GM18861 (cell line): Measurements from ENCODE around the gene PDE10A.

Source experiments
- ATAC-seq: cut with Tn5 transposase; IDR thresholded peaks from one replicate; pipeline ENCODE4 v1.9.1; 2021; ENCODE audit not compliant: unreplicated experiment

The PDE10A gene

DNA sequence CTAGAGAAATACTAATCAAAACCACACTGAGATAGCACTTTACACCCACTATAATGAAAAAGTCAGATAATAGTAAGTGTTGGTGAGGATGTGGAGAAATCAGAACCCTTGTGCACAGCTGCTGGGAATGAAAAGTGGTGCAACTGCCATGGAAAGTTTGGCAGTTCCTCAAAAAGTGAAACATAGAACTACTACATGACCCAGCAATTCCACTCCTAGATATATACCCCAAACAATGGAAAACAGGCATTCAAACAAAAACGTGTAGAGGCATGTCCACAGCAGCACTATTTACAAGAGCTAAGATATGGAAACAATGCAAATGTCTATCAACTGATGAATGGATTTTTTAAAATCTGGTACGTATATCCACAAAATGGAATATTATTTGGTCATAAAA, 236.1 kb downstream of the PDE10A start:
- ATAC-seq: no peak

- no peak for ATAC-seq
Measured at GRCh38 chr6:165422192-165422591, 240.8 kb downstream of the PDE10A start.

DNA sequence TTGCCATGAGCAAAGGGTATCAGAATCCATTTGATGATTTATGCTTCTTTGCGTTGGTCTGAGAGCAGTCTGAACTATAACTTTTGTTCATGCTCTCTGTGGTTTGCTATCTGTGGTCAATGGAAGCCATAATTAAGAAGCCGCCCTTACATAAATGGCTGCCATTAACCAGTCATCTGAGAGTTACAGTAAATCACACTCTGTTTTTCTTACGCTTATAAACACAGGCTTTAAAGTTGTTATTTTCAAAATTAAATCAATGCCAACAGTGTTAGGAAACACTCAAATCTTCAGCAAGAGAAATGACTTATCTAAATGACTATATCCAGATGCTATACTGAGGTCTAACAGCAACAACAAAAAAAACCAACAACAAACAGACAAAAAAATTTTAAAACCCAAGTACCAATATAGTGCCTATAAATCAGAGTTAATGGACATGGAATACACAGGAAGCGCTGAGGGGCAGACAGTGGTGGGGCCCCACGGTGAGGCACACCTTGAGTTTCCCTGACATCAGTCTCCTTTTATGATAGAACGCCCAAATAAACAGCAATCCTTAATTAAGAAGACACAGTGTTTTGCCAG, 245.7 kb downstream of the PDE10A start:
- no peak for ATAC-seq

DNA sequence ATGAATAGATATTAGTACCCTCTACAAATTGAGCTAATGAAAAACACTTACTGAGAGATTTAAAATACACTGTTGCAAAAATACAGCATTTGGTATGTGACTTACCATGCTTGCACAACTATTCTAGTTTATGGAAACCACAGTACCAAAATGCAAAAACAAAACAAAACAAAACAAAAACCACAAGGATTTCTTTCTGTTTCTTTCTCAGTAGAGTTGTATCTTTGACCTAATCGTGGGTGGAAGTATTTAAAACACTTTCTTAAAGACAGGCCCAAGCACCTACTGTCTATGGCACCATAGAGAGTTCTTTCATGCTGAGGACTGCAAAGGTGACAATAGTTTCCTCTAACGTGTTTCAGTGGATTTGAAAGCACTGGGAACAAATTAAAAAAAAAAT, 258.3 kb downstream of the PDE10A start:
- ATAC-seq: no peak

DNA sequence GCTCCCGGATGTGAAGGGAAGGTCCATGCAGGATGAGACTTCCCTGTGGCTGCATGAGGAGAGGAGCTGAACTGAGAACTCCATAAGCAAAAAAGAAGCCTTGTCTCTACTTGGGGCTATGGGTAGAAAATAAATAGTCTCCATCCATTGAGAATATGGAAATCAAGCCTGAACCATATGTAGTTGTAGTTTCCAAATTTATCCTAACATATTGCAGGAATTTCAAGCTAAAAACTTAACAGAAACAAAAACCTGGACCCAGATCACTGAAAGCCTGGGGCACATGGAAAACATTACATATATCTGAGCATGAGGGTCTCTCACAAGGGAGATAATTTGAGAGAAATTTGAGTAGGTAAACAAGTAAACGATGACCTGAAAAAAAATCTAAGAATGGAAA, 258.7 kb downstream of the PDE10A start:
- ATAC-seq: no peak

GRCh38 chr6:165403006-165403595, 259.9 kb downstream of the PDE10A start:
- no peak for ATAC-seq

DNA sequence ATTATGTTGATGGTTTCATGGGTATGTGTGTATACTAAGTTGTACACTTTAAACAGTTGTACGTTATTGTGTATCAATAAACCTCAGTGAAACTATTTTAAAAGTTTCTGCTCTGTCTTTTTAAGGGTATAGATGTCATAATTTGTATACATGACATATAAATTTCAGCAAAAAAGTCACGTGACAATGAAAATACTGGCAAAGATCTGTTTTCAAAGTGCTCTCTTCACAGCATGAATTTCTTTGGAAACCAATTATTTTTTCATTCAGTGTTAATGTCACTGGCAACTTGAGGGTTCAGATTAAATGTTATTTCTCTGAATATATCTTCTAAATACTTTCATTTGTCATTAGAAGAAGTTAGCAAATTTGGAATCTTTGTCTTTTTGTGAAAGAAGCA, 261.9 kb downstream of the PDE10A start:
- no peak for ATAC-seq

DNA sequence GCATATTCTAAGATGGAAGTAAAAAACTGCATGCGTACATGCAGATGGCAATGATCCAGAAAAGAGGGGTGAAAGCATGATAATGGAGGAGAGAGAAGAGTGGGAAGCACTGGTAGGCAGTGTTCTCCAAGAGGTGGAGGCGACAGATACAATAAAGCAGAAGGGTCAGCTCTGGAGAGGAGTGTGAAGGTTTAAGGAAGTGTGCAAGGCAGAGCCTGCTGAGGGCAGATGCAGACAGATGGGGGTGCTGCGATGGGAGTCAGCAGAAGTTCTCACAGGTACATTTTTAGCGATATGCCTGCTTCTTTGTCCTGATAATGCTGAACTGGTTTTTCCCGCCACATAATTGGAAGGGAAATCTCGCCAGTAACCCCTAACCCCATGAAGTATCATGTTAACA, 272.6 kb downstream of the PDE10A start:
- no peak for ATAC-seq

- ATAC-seq: no peak
Measured at GRCh38 chr6:165389534-165389933, 273.5 kb downstream of the PDE10A start.

- no peak for ATAC-seq
Measured at GRCh38 chr6:165383323-165383722, 279.7 kb downstream of the PDE10A start.

DNA sequence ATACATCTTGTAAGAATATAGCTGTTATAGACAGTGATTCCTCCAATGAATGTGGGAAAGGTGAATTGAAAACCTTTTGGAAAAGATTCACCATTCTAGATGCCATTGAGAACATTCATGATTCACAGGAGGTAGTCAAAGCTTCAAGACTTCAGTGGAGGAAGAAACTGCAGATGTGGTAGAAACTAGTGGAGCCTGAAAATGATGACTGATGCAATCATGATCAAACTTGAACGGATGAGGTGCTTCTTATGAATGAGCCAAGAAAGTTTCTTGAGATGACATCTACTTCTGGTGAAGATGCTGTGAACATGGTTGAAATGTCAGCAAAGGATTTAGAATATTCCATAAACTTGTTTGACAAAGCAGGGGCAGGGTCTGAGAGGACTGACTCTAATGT, 286.9 kb downstream of the PDE10A start:
- ATAC-seq: no peak

DNA sequence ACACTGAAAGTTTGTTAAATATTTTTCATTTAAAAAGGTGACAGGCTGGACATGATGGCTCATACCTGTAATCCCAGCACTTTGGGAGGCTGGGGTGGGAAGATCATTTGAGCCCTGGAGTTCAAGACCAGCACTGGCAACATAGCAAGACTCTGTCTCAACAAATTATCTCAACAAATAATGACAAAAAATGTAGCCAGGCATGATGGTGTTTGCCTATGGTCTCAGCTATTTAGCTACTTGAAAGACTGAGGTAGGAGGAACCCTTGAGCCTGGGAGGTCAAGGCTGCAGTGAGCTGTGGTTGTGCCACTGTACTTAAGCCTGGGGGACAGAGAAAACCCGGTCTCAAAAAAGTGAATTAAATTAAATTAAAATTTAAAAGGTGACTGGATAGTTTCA, 297.7 kb downstream of the PDE10A start:
- ATAC-seq: no peak

DNA sequence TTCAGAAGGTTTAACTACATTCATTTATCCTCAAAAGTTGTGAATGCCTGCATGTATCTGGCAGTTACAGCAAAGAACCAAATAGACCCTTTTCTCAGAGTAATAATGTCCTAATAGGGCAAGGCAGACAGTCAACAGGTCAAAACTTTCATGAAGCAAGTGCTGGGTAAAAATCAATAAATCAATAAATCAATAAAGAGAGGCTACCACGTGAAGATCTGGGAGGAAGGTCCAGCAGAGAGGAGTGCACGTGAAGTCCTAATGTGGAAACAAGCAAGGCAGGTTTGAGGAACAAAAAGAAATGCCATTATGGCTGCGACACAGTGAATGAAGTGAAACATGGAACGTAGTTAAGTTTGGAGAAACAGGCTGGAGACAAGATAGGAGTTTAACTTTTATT, 317.3 kb downstream of the PDE10A start:
- ATAC-seq: no peak

- no peak for ATAC-seq
Measured at GRCh38 chr6:165340532-165340931, 322.5 kb downstream of the PDE10A start.

DNA sequence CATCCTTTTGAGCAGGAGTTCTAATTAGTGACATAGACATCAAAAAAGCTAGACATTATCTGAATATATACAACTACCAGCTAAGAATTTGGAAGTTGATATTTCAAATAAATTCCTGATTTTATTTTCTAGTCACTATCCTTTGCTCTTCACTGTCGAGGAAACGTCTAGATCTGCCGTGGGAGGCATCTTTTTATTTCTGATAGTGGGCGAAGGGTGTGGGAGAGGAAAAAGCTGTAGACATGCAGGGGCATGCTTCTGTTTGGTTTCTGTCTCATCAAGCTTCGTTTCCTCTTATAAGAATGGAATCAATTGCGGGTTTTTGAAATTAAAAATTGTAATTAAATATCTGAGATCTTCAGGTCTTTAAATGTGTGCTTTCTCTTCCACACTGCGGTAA, 337.4 kb downstream of the PDE10A start:
- ATAC-seq: no peak

DNA sequence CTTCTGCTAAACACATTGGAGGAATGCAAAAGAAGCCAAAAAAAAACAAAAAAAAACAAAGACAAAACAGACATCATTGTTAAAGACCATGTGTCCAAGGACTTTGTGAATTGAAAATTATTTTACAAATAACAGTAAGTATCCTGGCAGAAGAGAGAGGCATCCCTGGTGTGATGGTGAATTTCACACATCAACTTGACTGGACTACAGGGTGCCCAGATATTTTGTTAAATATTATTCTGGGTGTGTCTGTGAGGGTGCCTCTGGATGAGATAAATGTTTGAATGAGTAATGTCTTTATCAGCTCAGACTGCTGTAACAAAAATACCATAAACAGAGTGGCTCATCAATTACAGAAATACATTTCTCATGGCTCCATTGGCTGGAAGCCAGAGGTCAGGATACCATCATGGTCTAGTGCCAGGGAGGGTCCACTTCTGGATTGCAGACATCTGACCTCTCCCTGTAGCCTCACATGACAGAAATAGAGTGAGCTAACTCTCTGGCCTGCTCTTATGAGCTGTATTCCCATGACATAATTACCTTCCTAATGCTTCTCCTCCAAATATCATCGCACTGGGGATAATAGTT, 341.4 kb downstream of the PDE10A start:
- no peak for ATAC-seq

GRCh38 chr6:165321150-165321549, 341.9 kb downstream of the PDE10A start:
- no peak for ATAC-seq

DNA sequence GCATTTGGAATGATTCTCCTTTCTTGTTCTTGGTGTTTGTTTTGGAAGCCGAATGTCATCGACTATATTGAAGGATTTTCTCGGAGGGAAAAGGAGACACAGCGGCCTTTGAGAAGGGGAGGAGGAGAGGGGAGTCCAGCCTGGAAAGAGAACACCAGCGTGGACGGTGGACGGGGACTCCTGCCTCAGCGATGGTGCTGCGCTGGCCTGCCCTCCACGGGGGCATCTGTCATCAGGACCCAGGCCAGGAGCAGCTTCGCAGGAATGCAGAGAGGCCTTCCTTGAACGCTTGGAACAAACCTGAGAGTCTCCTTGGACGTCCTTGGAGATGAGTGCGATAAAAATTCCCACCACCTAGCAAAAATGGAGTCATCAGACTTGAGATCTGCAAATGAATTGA, 345.3 kb downstream of the PDE10A start:
- ATAC-seq: no peak

GRCh38 chr6:165308926-165309731, 353.9 kb downstream of the PDE10A start, which contains the start of gene C6orf118:
Gene C6orf118 (minus strand): TSS chr6:165309605. CDS start chr6:165309586, 19 bp downstream.
- no peak for ATAC-seq

GRCh38 chr6:165306955-165307354, 356.1 kb downstream of the PDE10A start:
- ATAC-seq: no peak

GRCh38 chr6:165301372-165302246, 361.4 kb downstream of the PDE10A start:
- ATAC-seq: no peak
